ENCODE measurements around the gene SPATA9. TPM values are rescaled to one million over a fixed set of nuclear protein-coding genes. Genes with fewer than 3 reads are reported as not detected.

Gene SPATA9
- total RNA-seq, 1 experiment from 2014 or later = 0.55 TPM

GRCh38 chr5:95689680-95690079, 6.9 kb upstream of the SPATA9 start:
- TF ChIP-seq CTCF (conservative IDR thresholded peaks at IDR 0.05) (no peak), EZH2 (IDR thresholded peaks at IDR 0.05; ENCODE audit: low read depth) (no peak)
- no peak for DNase-seq
- POLR2A ChIA-PET (ENCODE audit: unreplicated experiment) = no interaction called here

GRCh38 chr5:95686651-95687050, 3.9 kb upstream of the SPATA9 start:
- H3F3A ChIP-seq (ENCODE audit: insufficient read depth, low read depth) = no peaks in the 10 kb centered on the region
- BruUV-seq (replicated peaks) = no TSS peak
- no peak overlapping the region for H3K4me2 ChIP-seq
- no peaks in the 10 kb centered on the region for H3K9me2 ChIP-seq (ENCODE audit: insufficient read depth)
- POLR2A ChIA-PET (ENCODE audit: unreplicated experiment) = no interaction called here
- no peaks in the 10 kb centered on the region for H3K79me2 ChIP-seq (ENCODE audit: low read depth)
- H3K36me3 ChIP-seq (ENCODE audit: low read depth) = no peaks in the 10 kb centered on the region
- CTCF ChIA-PET = no interaction called here
- no peak for DNase-seq
- TF ChIP-seq EZH2 (IDR thresholded peaks at IDR 0.05; ENCODE audit: low read depth) (no peak), CTCF (conservative IDR thresholded peaks at IDR 0.05) (no peak)
- no peak overlapping the region for H3K27ac ChIP-seq
- intact Hi-C loops (cut with micrococcal nuclease; ENCODE audit: unreplicated experiment) = no loop called here
- H3K4me1 ChIP-seq (replicated peaks; ENCODE audit: insufficient read depth) = no peaks in the 10 kb centered on the region
- no peaks in the 10 kb centered on the region for H3K27me3 ChIP-seq (ENCODE audit: insufficient read depth, low read depth)
- H3K4me3 ChIP-seq = no peak overlapping the region
- no peaks in the 10 kb centered on the region for H4K20me1 ChIP-seq (ENCODE audit: insufficient read depth)
- H3K9me3 ChIP-seq (ENCODE audit: insufficient read depth, low read depth) = no peaks in the 10 kb centered on the region
- H2AFZ ChIP-seq = no peak overlapping the region

More at GRCh38 chr5:95689680-95690079, 6.9 kb upstream of the SPATA9 start:
- no peak overlapping the region for H2AFZ ChIP-seq
- H4K20me1 ChIP-seq (ENCODE audit: insufficient read depth) = no peaks in the 10 kb centered on the region
- BruUV-seq (replicated peaks) = no TSS peak
- no peaks in the 10 kb centered on the region for H3K4me1 ChIP-seq (replicated peaks; ENCODE audit: insufficient read depth)
- H3F3A ChIP-seq (ENCODE audit: insufficient read depth, low read depth) = no peaks in the 10 kb centered on the region
- no peaks in the 10 kb centered on the region for H3K9me3 ChIP-seq (ENCODE audit: insufficient read depth, low read depth)
- no peak overlapping the region for H3K4me3 ChIP-seq
- no peak overlapping the region for H3K27ac ChIP-seq
- CTCF ChIA-PET = no interaction called here
- H3K9me2 ChIP-seq (ENCODE audit: insufficient read depth) = no peaks in the 10 kb centered on the region
- no peaks in the 10 kb centered on the region for H3K27me3 ChIP-seq (ENCODE audit: insufficient read depth, low read depth)
- no peaks in the 10 kb centered on the region for H3K79me2 ChIP-seq (ENCODE audit: low read depth)
- H3K36me3 ChIP-seq (ENCODE audit: low read depth) = no peaks in the 10 kb centered on the region
- intact Hi-C loops (cut with micrococcal nuclease; ENCODE audit: unreplicated experiment) = no loop called here
- H3K4me2 ChIP-seq = no peak overlapping the region

GRCh38 chr5:95684361-95684760, 1.6 kb upstream of the SPATA9 start:
- TF ChIP-seq EZH2 (IDR thresholded peaks at IDR 0.05; ENCODE audit: low read depth) (no peak), CTCF (conservative IDR thresholded peaks at IDR 0.05) (no peak)
- Histone ChIP-seq H3K4me2 (no peak overlapping the region), H4K20me1 (ENCODE audit: insufficient read depth) (no peaks in the 10 kb centered on the region)

More at GRCh38 chr5:95684361-95684760, 1.6 kb upstream of the SPATA9 start:
- Histone ChIP-seq H3K36me3 (ENCODE audit: low read depth) (no peaks in the 10 kb centered on the region), H3F3A (ENCODE audit: insufficient read depth, low read depth) (no peaks in the 10 kb centered on the region), H3K27ac (no peak overlapping the region), H3K9me2 (ENCODE audit: insufficient read depth) (no peaks in the 10 kb centered on the region), H3K4me3 (no peak overlapping the region), H3K4me1 (replicated peaks; ENCODE audit: insufficient read depth) (no peaks in the 10 kb centered on the region), H3K9me3 (ENCODE audit: insufficient read depth, low read depth) (no peaks in the 10 kb centered on the region), H3K27me3 (ENCODE audit: insufficient read depth, low read depth) (no peaks in the 10 kb centered on the region), H2AFZ (no peak overlapping the region), H3K79me2 (ENCODE audit: low read depth) (no peaks in the 10 kb centered on the region)
- no TSS peak for BruUV-seq (replicated peaks)
- intact Hi-C loops (cut with micrococcal nuclease; ENCODE audit: unreplicated experiment) = no loop called here
- ChIA-PET CTCF (no interaction called here), POLR2A (ENCODE audit: unreplicated experiment) (no interaction called here)
- no peak for DNase-seq

All from PC-9 (cell line).